HepG2 (cell line): Measurements from ENCODE around the gene SMIM14. TPM values are rescaled to one million over a fixed set of nuclear protein-coding genes. Genes with fewer than 3 reads are reported as not detected.

Experiments
- ATAC-seq: fragments of 200-7000 bp; cut with Tn5 transposase; 3 replicates; pipeline ENCODE4 v1.9.1; 2020; ENCODE audit warnings: mild to moderate bottlenecking, moderate library complexity
- BruUV-seq: library from RNA; stranded (reverse); fragments of 400-500 nt; replicated peaks from 2 replicates; lab custom pipeline; 2021; lab: Mats Ljungman, UMichigan
- CTCF ChIA-PET: fragments of 300-600 bp; formaldehyde crosslinking; extraction: SDS; loops from one replicate; lab custom pipeline; 2021; ENCODE audit warnings: low total read pairs, inconsistent platforms, low intra/inter-chr PET ratio; lab: Yijun Ruan, JAX
- POLR2A ChIA-PET: fragments of 350-600 bp; sonication (Branson Sonifier 250); formaldehyde crosslinking; loops from one replicate; lab custom pipeline; 2020; ENCODE audit warnings: antibody characterized with exemption, inconsistent platforms; lab: Yijun Ruan, JAX
- DNase-seq: peaks from one replicate; pipeline ENCODE4 v3.0.0-alpha.2; 2015; ENCODE audit warnings: low spot score
- FAIRE-seq: peaks from 3 replicates; lab custom pipeline; 2011; peaks lifted over from hg19 to GRCh38; lab: Jason Lieb, UNC
- H2AFZ ChIP-seq: one replicate; pipeline ENCODE4 v1.6.1; 2011; ENCODE audit warnings: low read length, inconsistent platforms
- H3K27ac ChIP-seq: fragments of 300-600 bp; 3 replicates; pipeline ENCODE4 v1.8.0; 2011; ENCODE audit warnings: mixed run types, mild to moderate bottlenecking, mixed read lengths, low read length, inconsistent platforms; ENCODE audit not compliant: insufficient read depth; ENCODE audit errors: extremely low read length
- H3K27me3 ChIP-seq, 2 experiments: fragments of 200-600 bp in 1 of 2; 2 replicates in 1 of 2; 3 replicates in 1 of 2; pipeline versions ENCODE4 v1.6.0 to v1.8.0; 2011; ENCODE audit warnings: low read length in 2 of 2, mild to moderate bottlenecking in 2 of 2, moderate library complexity in 2 of 2, inconsistent platforms in 1 of 2; ENCODE audit not compliant: insufficient read depth in 2 of 2, control insufficient read depth in 1 of 2
- H3K36me3 ChIP-seq, 2 experiments: fragments of 200-600 bp in 1 of 2; replicated peaks in 1 of 2; 2 replicates in 1 of 2; 3 replicates in 1 of 2; pipeline versions ENCODE4 v1.5.1 to v1.8.0; 2011; ENCODE audit warnings: low read length in 2 of 2, inconsistent platforms in 1 of 2; ENCODE audit not compliant: insufficient read depth in 2 of 2, control insufficient read depth in 1 of 2
- H3K4me1 ChIP-seq: 2 replicates; pipeline ENCODE4 v1.5.1; 2012; ENCODE audit warnings: low read length, inconsistent platforms; ENCODE audit not compliant: insufficient read depth
- H3K4me2 ChIP-seq: 2 replicates; pipeline ENCODE4 v1.6.0; 2011; ENCODE audit warnings: low read depth, low read length, inconsistent platforms
- H3K4me3 ChIP-seq, 3 experiments: fragments of 200-600 bp in 1 of 3; sonication (generic), shearing (Covaris generic) in 1 of 3; replicated peaks in 1 of 3; 2 replicates each; pipeline ENCODE4 v1.5.1; 2011 to 2016; ENCODE audit warnings: low read length in 3 of 3, inconsistent platforms in 2 of 3, low read depth in 2 of 3, mild to moderate bottlenecking in 2 of 3, control low read depth in 1 of 3, mixed read lengths in 1 of 3; ENCODE audit not compliant: insufficient read depth in 1 of 3
- H3K79me2 ChIP-seq: one replicate; pipeline ENCODE4 v1.6.1; 2011; ENCODE audit warnings: low read length, inconsistent platforms; ENCODE audit not compliant: insufficient read depth
- H3K9ac ChIP-seq: 2 replicates; pipeline ENCODE4 v1.6.0; 2011; ENCODE audit warnings: mild to moderate bottlenecking, low read depth, low read length, inconsistent platforms; ENCODE audit not compliant: insufficient read depth
- H3K9me3 ChIP-seq: 2 replicates; pipeline ENCODE4 v1.5.1; 2012; ENCODE audit warnings: mild to moderate bottlenecking, low read length
- H4K20me1 ChIP-seq: 2 replicates; pipeline ENCODE4 v1.6.0; 2011; ENCODE audit warnings: inconsistent platforms, mild to moderate bottlenecking, low read length, moderate library complexity; ENCODE audit not compliant: insufficient read depth
- ARNT ChIP-seq: fragments of 450-650 bp; IDR thresholded peaks from 2 replicates; pipeline ENCODE4 v1.6.1; 2017
- GTF2F1 ChIP-seq: fragments of 150-350 bp; IDR thresholded peaks from 2 replicates; pipeline ENCODE4 v1.6.1; 2014; ENCODE audit warnings: low read length
- HNF4A ChIP-seq: sonication (generic); formaldehyde crosslinking; IDR thresholded peaks from 2 replicates; pipeline ENCODE4 v1.4.0; 2020; ENCODE audit warnings: missing genetic modification reagents
- U2AF2 ChIP-seq: fragments of 200-400 bp; formaldehyde crosslinking; IDR thresholded peaks from 2 replicates; pipeline ENCODE4 v1.6.1; 2017; ENCODE audit warnings: low read depth, mild to moderate bottlenecking, low read length
- ZFP36L2 ChIP-seq: sonication (generic); formaldehyde crosslinking; IDR thresholded peaks from 2 replicates; pipeline ENCODE4 v1.4.0; 2020; ENCODE audit warnings: missing genetic modification reagents
- ZFP90 ChIP-seq: sonication (generic); formaldehyde crosslinking; IDR thresholded peaks from 2 replicates; pipeline ENCODE4 v1.8.0; 2022; ENCODE audit warnings: missing genetic modification reagents, mild to moderate bottlenecking, inconsistent platforms, borderline replicate concordance
- ZNF546 ChIP-seq: sonication (generic); formaldehyde crosslinking; conservative IDR thresholded peaks from 2 replicates; pipeline ENCODE4 v1.8.1; 2023; ENCODE audit warnings: mild to moderate bottlenecking, missing genetic modification reagents
- WGBS: methylation state at CpG from one replicate; pipeline ENCODE4 v1.1.6; 2017; ENCODE audit warnings: low lambda C conversion rate; 5-methylcytosine and 5-hydroxymethylcytosine counted together
- in situ Hi-C: cut with HindIII; loops from 2 replicates; pipeline ENCODE4 v1.10.0; 2017; ENCODE audit warnings: low pct_unique_long_range_greater_than_20kb; ENCODE audit not compliant: extremely low pct_ligation_motif_present
- intact Hi-C: fragments of 100-400 bp; cut with micrococcal nuclease; formaldehyde crosslinking; loops from one replicate; pipeline ENCODE4 v1.10.0; 2022; ENCODE audit not compliant: unreplicated experiment
- polyA plus RNA-seq, 8 experiments: library from polyadenylated mRNA; depleted of rRNA in 3 of 8; stranded (reverse) in 7 of 8; unstranded in 1 of 8; fragments of >200 nt; fragmentation: Illumina TruSeq in 4 of 8; extraction: Trizol in 4 of 8; gene quantifications; 2 replicates each; pipeline versions ENCODE4 v1.2.1 to v1.2.3, GENCODE V29; 2011 to 2016; ENCODE audit warnings: low read depth in 4 of 8, missing spikeins in 1 of 8, mixed read lengths in 1 of 8; ENCODE audit not compliant: insufficient read depth in 1 of 8
- total RNA-seq, 5 experiments: library from RNA; depleted of rRNA; stranded (reverse); fragments of >200 nt; fragmentation: Illumina TruSeq; extraction: Trizol; gene quantifications; 2 replicates each; pipeline ENCODE4 v1.2.3, GENCODE V29; 2016; ENCODE audit warnings: low read depth in 1 of 5
- TF ChIP-seq, protein P1 (sequence below): fragments of 450-650 bp; IDR thresholded peaks from 2 replicates; pipeline ENCODE4 v1.6.1; 2017
- TF ChIP-seq, protein P2 (sequence below): sonication (generic); formaldehyde crosslinking; IDR thresholded peaks from 2 replicates; pipeline ENCODE4 v1.4.0; 2020; ENCODE audit warnings: missing genetic modification reagents

The SMIM14 gene
- total and polyA plus RNA-seq, 2 of the 13 experiments (the other 11 are each of a cell fraction or from before 2014, with no cell fraction given), result 16.3 to 28.1 TPM

DNA sequence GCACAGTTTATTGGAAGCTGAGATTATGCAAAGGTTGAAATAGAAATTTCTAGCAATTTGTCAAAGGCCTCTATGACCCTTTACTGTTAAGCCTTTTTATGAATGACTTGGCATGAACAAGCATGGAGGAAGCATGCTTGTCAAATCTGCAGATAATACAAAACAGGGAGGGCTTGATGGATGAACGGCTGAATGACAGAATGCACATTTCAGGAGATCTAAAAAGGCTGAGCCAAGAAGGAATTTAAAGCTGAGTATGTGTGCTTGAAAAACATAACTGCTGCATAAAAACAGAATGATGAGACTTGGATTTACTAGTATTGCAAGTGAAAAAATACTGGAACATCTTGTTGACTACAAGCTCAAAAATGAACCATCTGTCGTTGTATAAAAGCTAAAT is 30.2 kb upstream of the SMIM14 start:
- Histone ChIP-seq H3K36me3 (no peaks in the 10 kb centered on the region), H2AFZ (no peak overlapping the region), H3K27me3 (no peaks in the 10 kb centered on the region), H4K20me1 (no peaks in the 10 kb centered on the region), H3K79me2 (no peaks in the 10 kb centered on the region), H3K9me3 (no peaks in the 10 kb centered on the region), H3K9ac (no peak overlapping the region), H3K4me2 (no peak overlapping the region), H3K4me1 (peaks cover 17% of the 10 kb centered on the region), H3K4me3 (no peak overlapping the region), H3K27ac (no peak overlapping the region)
- WGBS, result 88% methylated on average over 2 of the region's 2 CpGs
- FAIRE-seq (no peak), DNase-seq (no peak), ATAC-seq (no peak)
- POLR2A ChIA-PET, result interaction anchor here (2.1 kb wide), 1 partner anchor 30 kb away, joined by 4 read pairs; the partner anchor contains the start of gene SMIM14
- CTCF ChIA-PET, result no interaction called here
- TF ChIP-seq HNF4A (CRISPR knock-in tag) (no peak), GTF2F1 (no peak), ZFP36L2 (CRISPR knock-in tag) (no peak), ARNT (no peak), ZNF546 (CRISPR knock-in tag) (no peak), ZFP90 (no peak), U2AF2 (no peak)
- TF ChIP-seq, protein P1, sequence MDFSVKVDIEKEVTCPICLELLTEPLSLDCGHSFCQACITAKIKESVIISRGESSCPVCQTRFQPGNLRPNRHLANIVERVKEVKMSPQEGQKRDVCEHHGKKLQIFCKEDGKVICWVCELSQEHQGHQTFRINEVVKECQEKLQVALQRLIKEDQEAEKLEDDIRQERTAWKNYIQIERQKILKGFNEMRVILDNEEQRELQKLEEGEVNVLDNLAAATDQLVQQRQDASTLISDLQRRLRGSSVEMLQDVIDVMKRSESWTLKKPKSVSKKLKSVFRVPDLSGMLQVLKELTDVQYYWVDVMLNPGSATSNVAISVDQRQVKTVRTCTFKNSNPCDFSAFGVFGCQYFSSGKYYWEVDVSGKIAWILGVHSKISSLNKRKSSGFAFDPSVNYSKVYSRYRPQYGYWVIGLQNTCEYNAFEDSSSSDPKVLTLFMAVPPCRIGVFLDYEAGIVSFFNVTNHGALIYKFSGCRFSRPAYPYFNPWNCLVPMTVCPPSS, result no peak
- TF ChIP-seq, protein P2, sequence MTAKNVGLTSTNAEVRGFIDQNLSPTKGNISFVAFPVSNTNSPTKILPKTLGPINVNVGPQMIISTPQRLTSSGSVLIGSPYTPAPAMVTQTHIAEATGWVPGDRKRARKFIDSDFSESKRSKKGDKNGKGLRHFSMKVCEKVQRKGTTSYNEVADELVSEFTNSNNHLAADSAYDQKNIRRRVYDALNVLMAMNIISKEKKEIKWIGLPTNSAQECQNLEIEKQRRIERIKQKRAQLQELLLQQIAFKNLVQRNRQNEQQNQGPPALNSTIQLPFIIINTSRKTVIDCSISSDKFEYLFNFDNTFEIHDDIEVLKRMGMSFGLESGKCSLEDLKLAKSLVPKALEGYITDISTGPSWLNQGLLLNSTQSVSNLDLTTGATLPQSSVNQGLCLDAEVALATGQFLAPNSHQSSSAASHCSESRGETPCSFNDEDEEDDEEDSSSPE (CRISPR knock-in tag), result no peak
- in situ Hi-C loops, result no loop called here
- intact Hi-C loops, result no loop called here
- no TSS peak for BruUV-seq
